NCI-H446 treated with DMSO at 0.1 percent for 48 hours (cell line): ENCODE results near the gene B4GAT1.

ENCODE experiments used
- DNase-seq: peaks from one replicate; lab custom pipeline; 2025; lab: John Stamatoyannopoulos, UW

The B4GAT1 gene

GRCh38 chr11:66302656-66303055, 44.8 kb downstream of the B4GAT1 start:
- no peak for DNase-seq

GRCh38 chr11:66299186-66299585, 48.2 kb downstream of the B4GAT1 start:
- DNase-seq, result no peak

- no peak for DNase-seq
Observed at GRCh38 chr11:66297610-66298009, 49.8 kb downstream of the B4GAT1 start.
